Activated T-helper 1 cell treated with anti-CD3 and anti-CD28 coated beads, Interleukin-12 subunit alpha, Interleukin-12 subunit beta, Interleukin-2, Interleukin-4 antibody, amounts not matched to agents 30 ng/mL and 10 ng/mL and 1 ng/mL, durations not matched to agents 14 hours and 24 hours and 36 hours (primary cell): ENCODE data around the gene PDE6B. TPM values are rescaled to one million over a fixed set of nuclear protein-coding genes. Genes with fewer than 3 reads are reported as not detected.
"Not testable (repeated sequence)": the region's sequence is repeated elsewhere in the genome, so short reads cannot be mapped to it uniquely, and the experiment has no call there.

Source experiments
- DNase-seq: peaks from one replicate; pipeline ENCODE4 v3.0.0; 2021; ENCODE audit warnings: low spot score
- H3K27ac Mint-ChIP-seq: one replicate; pipeline ENCODE4 v1.8.0; 2021; ENCODE audit warnings: mild to moderate bottlenecking, mixed read lengths
- H3K27me3 Mint-ChIP-seq: one replicate; pipeline ENCODE4 v1.8.0; 2022; ENCODE audit warnings: mild to moderate bottlenecking, moderate library complexity, mixed read lengths; ENCODE audit not compliant: insufficient read depth
- H3K36me3 Mint-ChIP-seq: one replicate; pipeline ENCODE4 v1.8.0; 2021; ENCODE audit warnings: low read depth, mixed read lengths
- H3K4me1 Mint-ChIP-seq: one replicate; pipeline ENCODE4 v1.8.0; 2021; ENCODE audit warnings: low read depth, mixed read lengths
- H3K4me3 Mint-ChIP-seq: one replicate; pipeline ENCODE4 v1.8.0; 2021; ENCODE audit warnings: mild to moderate bottlenecking, moderate library complexity, mixed read lengths
- H3K9me3 Mint-ChIP-seq: one replicate; pipeline ENCODE4 v1.8.0; 2021; ENCODE audit warnings: mixed read lengths
- intact Hi-C: fragments of 100-400 bp; cut with micrococcal nuclease; formaldehyde crosslinking; loops from one replicate; pipeline ENCODE4 v1.15.1; 2024
- total RNA-seq: library from RNA; stranded (reverse); gene quantifications from 2 replicates; pipeline ENCODE4 v1.2.3, GENCODE V29; 2022

PDE6B gene
- total RNA-seq, 1 donor from 2014 or later, result 10.1 TPM

DNA sequence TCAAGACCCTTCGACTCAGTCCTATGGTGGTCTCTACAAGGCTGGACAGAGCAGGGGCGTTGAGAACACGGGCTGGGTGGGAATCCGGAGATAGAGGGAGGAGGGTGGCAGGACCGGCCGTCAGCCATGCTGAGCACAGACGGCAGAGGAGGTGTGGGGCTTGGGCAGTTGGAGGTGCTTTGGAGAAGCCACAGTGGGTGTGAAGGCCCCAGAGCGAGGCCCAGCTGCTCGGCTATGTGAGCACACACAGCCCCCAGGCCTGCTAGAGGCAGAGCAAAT, 4.2 kb downstream of the PDE6B start:
- no peaks in the 10 kb centered on the region for H3K36me3 Mint-ChIP-seq
- DNase-seq, result no peak
- no peak overlapping the region for H3K4me3 Mint-ChIP-seq
- H3K9me3 Mint-ChIP-seq, result peaks cover 19% of the 10 kb centered on the region
- H3K27me3 Mint-ChIP-seq, result no peaks in the 10 kb centered on the region
- intact Hi-C loops, result no loop called here
- no peaks in the 10 kb centered on the region for H3K4me1 Mint-ChIP-seq
- no peak overlapping the region for H3K27ac Mint-ChIP-seq

- no peak overlapping the region for H3K4me3 Mint-ChIP-seq
- no peaks in the 10 kb centered on the region for H3K27me3 Mint-ChIP-seq
- no peak overlapping the region for H3K27ac Mint-ChIP-seq
These were observed 4.7 kb downstream of the PDE6B start for GRCh38 chr4:629915-630641.

DNA sequence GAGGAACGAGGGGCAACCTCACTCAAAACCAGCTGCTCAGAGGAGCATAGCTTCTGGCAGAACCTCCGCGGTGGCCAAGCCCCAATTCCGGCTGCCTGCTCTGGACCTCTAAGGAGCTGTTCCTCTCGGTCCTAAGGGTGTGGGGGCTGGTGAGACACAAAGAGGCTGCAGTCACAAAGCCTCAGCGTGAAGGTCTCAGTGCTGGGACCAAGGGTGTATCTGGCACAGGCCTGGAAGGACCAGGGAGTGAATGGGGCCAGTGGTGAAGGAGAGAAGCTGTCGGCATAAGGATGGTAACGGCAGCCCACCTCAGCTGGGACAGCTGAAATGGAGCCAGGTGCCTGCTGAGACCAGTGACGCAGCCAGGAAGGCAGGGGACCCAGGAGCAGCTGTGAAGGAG, 5.3 kb downstream of the PDE6B start:
- no peak overlapping the region for H3K4me3 Mint-ChIP-seq
- intact Hi-C loops, result no loop called here
- no peaks in the 10 kb centered on the region for H3K4me1 Mint-ChIP-seq
- no peak for DNase-seq
- H3K27me3 Mint-ChIP-seq, result no peaks in the 10 kb centered on the region
- H3K9me3 Mint-ChIP-seq, result peaks cover 19% of the 10 kb centered on the region
- H3K27ac Mint-ChIP-seq, result no peak overlapping the region
- no peaks in the 10 kb centered on the region for H3K36me3 Mint-ChIP-seq

More at GRCh38 chr4:629915-630641, 4.7 kb downstream of the PDE6B start:
- no peak for DNase-seq
- Mint-ChIP-seq H3K9me3 (peaks cover 19% of the 10 kb centered on the region), H3K36me3 (no peaks in the 10 kb centered on the region), H3K4me1 (no peaks in the 10 kb centered on the region)
- intact Hi-C loops, result no loop called here

- intact Hi-C loops, result no loop called here
- Mint-ChIP-seq H3K27me3 (no peaks in the 10 kb centered on the region), H3K27ac (no peak overlapping the region), H3K36me3 (no peaks in the 10 kb centered on the region), H3K9me3 (peaks cover 19% of the 10 kb centered on the region), H3K4me1 (no peaks in the 10 kb centered on the region), H3K4me3 (no peak overlapping the region)
- DNase-seq, result no peak
These were observed 6.9 kb downstream of the PDE6B start for GRCh38 chr4:632196-632790.

DNA sequence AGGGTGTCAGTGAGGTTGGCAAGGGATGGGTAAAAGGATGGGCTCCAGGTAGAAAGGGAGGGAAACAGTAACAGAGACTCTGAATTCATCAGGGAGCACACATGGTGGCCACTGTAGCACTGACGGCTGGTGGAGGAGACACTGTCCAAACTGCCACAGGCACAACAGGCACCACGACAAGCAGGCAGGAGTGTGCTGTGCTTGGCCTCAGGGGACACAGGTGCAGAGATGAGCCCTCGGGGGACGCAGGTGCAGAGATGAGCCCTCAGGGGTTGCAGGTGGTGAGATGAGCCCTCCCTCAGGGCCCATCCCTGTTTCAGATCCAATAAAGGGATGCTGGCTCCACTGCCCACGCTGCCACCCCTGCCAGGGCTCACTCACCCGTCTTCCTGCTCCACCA, 7.6 kb downstream of the PDE6B start:
- H3K27me3 Mint-ChIP-seq, result no peaks in the 10 kb centered on the region
- H3K27ac Mint-ChIP-seq, result no peak overlapping the region
- H3K4me3 Mint-ChIP-seq, result no peak overlapping the region
- intact Hi-C loops, result no loop called here
- DNase-seq, result no peak
- H3K36me3 Mint-ChIP-seq, result no peaks in the 10 kb centered on the region
- H3K9me3 Mint-ChIP-seq, result peaks cover 19% of the 10 kb centered on the region
- no peaks in the 10 kb centered on the region for H3K4me1 Mint-ChIP-seq

- Mint-ChIP-seq H3K27ac (no peak overlapping the region), H3K9me3 (peaks cover 19% of the 10 kb centered on the region), H3K27me3 (no peaks in the 10 kb centered on the region), H3K36me3 (no peaks in the 10 kb centered on the region), H3K4me3 (no peak overlapping the region), H3K4me1 (no peaks in the 10 kb centered on the region)
- intact Hi-C loops, result no loop called here
- DNase-seq, result no peak
These were observed 8.0 kb downstream of the PDE6B start for GRCh38 chr4:633406-633805.

- Mint-ChIP-seq H3K27ac (no peak overlapping the region), H3K9me3 (peaks cover 19% of the 10 kb centered on the region), H3K4me3 (no peak overlapping the region), H3K27me3 (no peaks in the 10 kb centered on the region), H3K36me3 (no peaks in the 10 kb centered on the region), H3K4me1 (no peaks in the 10 kb centered on the region)
- no peak for DNase-seq
- intact Hi-C loops, result no loop called here
These were observed 8.7 kb downstream of the PDE6B start for GRCh38 chr4:633976-634598.

GRCh38 chr4:634599-634985, 9.2 kb downstream of the PDE6B start:
- H3K27me3 Mint-ChIP-seq, result no peaks in the 10 kb centered on the region
- no peaks in the 10 kb centered on the region for H3K4me1 Mint-ChIP-seq
- intact Hi-C loops, result no loop called here
- no peak overlapping the region for H3K27ac Mint-ChIP-seq
- no peaks in the 10 kb centered on the region for H3K36me3 Mint-ChIP-seq
- no peak for DNase-seq
- H3K9me3 Mint-ChIP-seq, result peaks cover 19% of the 10 kb centered on the region
- H3K4me3 Mint-ChIP-seq, result no peak overlapping the region

DNA sequence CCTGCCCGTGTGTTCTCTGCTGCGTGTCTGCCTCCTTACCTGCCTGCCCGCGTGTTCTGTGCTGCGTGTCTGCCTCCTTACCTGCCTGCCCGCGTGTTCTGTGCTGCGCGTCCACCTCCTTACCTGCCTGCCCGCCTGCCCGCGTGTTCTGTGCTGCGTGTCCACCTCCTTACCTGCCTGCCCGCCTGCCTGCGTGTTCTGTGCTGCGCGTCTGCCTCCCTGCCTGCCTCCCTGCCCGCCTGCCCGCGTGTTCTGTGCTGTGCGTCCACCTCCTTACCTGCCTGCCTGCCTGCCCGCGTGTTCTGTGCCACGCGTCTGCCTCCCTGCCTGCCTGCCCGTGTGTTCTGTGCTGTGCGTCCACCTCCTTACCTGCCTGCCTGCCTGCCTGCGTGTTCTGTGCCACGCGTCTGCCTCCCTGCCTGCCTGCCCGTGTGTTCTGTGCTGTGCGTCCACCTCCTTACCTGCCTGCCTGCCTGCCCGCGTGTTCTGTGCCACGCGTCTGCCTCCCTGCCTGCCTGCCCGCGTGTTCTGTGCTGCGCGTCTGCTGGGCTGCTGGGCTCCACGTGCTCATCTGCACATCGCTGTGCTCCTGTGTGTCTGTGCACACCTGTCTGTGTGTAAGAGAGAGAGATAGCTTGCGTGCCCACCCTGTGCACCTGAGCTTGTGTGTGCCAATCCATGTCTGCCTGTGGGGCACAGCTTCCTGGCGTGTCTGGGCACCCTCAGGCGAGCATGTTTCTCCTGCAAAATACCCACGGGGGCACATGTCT, 9.9 kb downstream of the PDE6B start:
- peaks cover 19% of the 10 kb centered on the region for H3K9me3 Mint-ChIP-seq
- H3K27me3 Mint-ChIP-seq, DNase-seq, H3K27ac Mint-ChIP-seq, intact Hi-C loops, H3K4me1 Mint-ChIP-seq, H3K36me3 Mint-ChIP-seq, H3K4me3 Mint-ChIP-seq: not testable (repeated sequence)

GRCh38 chr4:635851-636627, 10.7 kb downstream of the PDE6B start:
- Mint-ChIP-seq H3K27ac (no peak overlapping the region), H3K4me3 (no peak overlapping the region), H3K4me1 (no peaks in the 10 kb centered on the region), H3K27me3 (no peaks in the 10 kb centered on the region), H3K36me3 (no peaks in the 10 kb centered on the region), H3K9me3 (peaks cover 23% of the 10 kb centered on the region)
- intact Hi-C loops, result no loop called here
- DNase-seq, result no peak

DNA sequence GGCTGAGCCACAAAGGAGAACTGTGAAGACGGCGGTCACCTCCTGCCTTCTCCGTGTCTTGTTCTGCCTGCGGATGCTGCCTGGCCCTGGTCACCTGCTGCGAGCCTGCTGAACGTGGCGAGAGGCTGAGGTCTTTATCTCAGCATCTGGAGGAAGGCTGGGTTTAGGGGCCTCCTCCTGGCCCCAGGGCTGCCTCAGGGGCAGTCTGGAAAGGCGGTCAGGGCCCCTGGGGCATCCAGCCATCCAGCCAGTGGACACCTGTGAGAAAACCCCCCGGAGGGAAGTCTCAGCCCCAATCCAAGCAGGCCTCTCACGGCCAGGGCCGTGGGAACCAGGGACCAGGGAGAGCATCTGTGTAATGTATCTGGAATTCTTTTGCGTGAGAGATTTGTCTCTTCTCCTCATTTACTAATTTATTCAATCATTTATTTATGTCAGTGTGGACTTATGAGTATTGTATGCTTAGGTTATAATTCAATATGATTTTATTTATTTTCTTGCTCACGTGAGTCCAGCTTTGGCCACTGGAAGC, 11.3 kb downstream of the PDE6B start:
- H3K36me3 Mint-ChIP-seq, result no peaks in the 10 kb centered on the region
- peaks cover 19% of the 10 kb centered on the region for H3K9me3 Mint-ChIP-seq
- H3K4me3 Mint-ChIP-seq, result no peak overlapping the region
- no peaks in the 10 kb centered on the region for H3K4me1 Mint-ChIP-seq
- intact Hi-C loops, result no loop called here
- H3K27me3 Mint-ChIP-seq, result no peaks in the 10 kb centered on the region
- no peak overlapping the region for H3K27ac Mint-ChIP-seq
- DNase-seq, result no peak

DNA sequence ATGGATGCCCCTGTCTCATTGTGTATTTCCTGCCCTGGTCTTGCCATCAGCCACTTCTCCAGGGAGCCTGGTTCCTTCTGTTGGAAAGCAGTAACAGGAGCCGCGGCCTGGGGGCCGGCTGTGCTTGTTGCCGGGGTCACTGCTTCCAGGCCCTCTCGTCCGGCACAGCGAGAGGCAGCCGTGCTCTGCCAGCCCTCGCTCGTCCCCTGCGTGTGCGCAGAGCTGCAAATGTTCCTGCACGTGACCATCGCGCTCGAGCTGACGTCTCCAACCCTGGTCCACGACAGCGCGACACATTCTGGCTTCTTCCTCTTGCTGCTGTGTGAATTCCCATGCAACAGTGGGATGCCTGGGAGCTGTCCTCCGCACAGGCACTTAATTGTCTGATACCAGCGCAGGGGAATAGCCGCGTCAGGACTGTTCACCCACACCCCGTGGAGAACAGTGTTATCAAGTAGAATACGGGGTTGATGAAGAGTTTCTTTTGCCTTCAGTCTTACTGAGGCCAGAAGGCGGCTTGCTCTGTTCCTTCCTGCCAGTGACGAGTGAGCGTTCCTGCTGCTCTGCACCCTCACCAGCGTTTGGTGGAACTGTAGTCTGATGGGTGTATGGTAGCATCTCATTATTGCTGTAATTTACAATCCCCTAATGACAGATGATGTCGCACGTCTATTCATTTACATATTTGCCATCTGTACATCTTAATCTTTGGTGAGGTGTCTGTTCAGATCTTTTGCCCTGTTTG, 12.3 kb downstream of the PDE6B start:
- Mint-ChIP-seq H3K4me1 (no peaks in the 10 kb centered on the region), H3K27ac (no peak overlapping the region), H3K36me3 (no peaks in the 10 kb centered on the region), H3K9me3 (peaks cover 11% of the 10 kb centered on the region), H3K4me3 (no peak overlapping the region), H3K27me3 (no peaks in the 10 kb centered on the region)
- intact Hi-C loops, result no loop called here
- no peak for DNase-seq
